ENCODE measurements around the gene HDAC10. TPM values are rescaled to one million over a fixed set of nuclear protein-coding genes. Genes with fewer than 3 reads are reported as not detected.
A peak's percentile ranks its signal among the peaks of the same experiment; 100 is the strongest.

Gene HDAC10
- total RNA-seq, 4 donors from 2014 or later = 43.1 to 93.7 (median 56.2) TPM

DNA sequence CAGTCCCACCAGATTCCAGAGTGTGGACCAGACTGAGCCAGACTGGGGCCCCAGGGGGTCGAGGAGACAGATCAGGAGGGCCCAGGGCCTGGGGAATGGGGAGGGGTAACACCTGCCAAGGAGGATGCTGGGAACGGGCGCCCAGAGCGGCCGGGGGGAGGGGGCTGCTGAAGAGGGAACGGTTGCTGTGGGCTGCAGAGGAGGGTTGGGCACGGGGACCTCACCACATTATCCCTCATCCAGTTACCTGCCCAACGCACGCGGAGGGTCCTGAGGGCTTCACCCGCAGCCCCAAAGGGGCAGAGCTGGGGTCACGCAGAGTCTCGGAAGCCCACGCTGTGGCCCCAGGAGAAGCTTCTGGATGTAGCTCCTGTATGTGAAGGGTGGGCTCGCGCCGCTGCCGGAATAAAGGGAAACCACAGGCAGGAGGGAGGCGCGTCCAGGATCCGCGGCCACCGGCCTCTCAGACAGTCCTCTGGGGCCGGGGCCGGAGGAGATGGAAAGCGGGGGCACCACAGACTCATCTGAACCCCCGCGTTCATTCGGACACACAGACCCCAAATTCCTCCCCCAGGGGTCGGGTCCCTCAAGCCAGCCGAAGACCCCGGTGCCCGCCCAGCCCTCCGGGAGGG, 51.1 kb downstream of the HDAC10 start:
- H3K4me1 ChIP-seq = peaks cover 28% of the 10 kb centered on the region
- no peak for DNase-seq (ENCODE audit: low spot score in 2 of 2)
- no peaks in the 10 kb centered on the region for H3K27me3 ChIP-seq
- peak overlapping the region; percentile 83 for H3K27ac ChIP-seq
- TF ChIP-seq, protein P1, sequence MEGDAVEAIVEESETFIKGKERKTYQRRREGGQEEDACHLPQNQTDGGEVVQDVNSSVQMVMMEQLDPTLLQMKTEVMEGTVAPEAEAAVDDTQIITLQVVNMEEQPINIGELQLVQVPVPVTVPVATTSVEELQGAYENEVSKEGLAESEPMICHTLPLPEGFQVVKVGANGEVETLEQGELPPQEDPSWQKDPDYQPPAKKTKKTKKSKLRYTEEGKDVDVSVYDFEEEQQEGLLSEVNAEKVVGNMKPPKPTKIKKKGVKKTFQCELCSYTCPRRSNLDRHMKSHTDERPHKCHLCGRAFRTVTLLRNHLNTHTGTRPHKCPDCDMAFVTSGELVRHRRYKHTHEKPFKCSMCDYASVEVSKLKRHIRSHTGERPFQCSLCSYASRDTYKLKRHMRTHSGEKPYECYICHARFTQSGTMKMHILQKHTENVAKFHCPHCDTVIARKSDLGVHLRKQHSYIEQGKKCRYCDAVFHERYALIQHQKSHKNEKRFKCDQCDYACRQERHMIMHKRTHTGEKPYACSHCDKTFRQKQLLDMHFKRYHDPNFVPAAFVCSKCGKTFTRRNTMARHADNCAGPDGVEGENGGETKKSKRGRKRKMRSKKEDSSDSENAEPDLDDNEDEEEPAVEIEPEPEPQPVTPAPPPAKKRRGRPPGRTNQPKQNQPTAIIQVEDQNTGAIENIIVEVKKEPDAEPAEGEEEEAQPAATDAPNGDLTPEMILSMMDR (IDR thresholded peaks at IDR 0.05) = no peak
- TF ChIP-seq EP300 (IDR thresholded peaks at IDR 0.05) (no peak), POLR2AphosphoS5 (IDR thresholded peaks at IDR 0.05) (no peak), POLR2A (IDR thresholded peaks at IDR 0.05) (no peak)
- 14% methylated on average over 21 of the region's 34 CpGs for WGBS
- H3K36me3 ChIP-seq = peaks cover 27% of the 10 kb centered on the region
- peak overlapping the region; percentile 86 for H3K4me3 ChIP-seq
- no peaks in the 10 kb centered on the region for H3K9me3 ChIP-seq

GRCh38 chr22:50199251-50199721, 51.8 kb downstream of the HDAC10 start:
- DNase-seq (ENCODE audit: low spot score in 2 of 2) = no peak
- TF ChIP-seq POLR2AphosphoS5 (IDR thresholded peaks at IDR 0.05) (no peak), POLR2A (IDR thresholded peaks at IDR 0.05) (no peak), EP300 (IDR thresholded peaks at IDR 0.05) (no peak)
- TF ChIP-seq, protein P1 (IDR thresholded peaks at IDR 0.05) = no peak
- H3K27me3 ChIP-seq = no peaks in the 10 kb centered on the region
- WGBS = 72% methylated on average over 15 of the region's 18 CpGs
- H3K4me3 ChIP-seq = no peak overlapping the region
- peaks cover 33% of the 10 kb centered on the region for H3K36me3 ChIP-seq
- no peaks in the 10 kb centered on the region for H3K9me3 ChIP-seq
- H3K4me1 ChIP-seq = peaks cover 25% of the 10 kb centered on the region
- H3K27ac ChIP-seq = no peak overlapping the region

DNA sequence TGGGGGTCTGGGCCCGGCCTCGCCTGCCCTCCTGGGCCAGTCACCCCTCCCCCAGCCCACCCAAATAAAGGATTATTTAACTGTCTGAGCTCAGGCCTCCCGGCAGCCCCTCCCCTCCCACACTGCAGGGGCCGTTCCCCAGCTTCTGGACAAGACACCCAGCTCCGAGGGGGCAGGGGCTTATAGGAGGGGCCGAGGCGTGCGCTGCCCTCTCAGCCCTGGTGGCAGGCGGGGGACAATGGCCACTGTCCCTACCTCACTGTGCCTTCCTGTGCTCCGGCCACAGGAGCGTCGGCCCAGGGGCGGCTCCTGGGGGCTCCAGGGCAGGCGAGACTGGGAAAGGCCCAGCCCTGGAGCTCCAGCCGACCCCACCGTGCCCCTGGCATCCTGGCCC, 52.4 kb downstream of the HDAC10 start:
- DNase-seq (ENCODE audit: low spot score in 2 of 2) = no peak
- H3K9me3 ChIP-seq = no peaks in the 10 kb centered on the region
- H3K4me1 ChIP-seq = peaks cover 25% of the 10 kb centered on the region
- no peak for TF ChIP-seq POLR2A (IDR thresholded peaks at IDR 0.05)
- no peak for TF ChIP-seq POLR2AphosphoS5 (IDR thresholded peaks at IDR 0.05)
- TF ChIP-seq EP300 (IDR thresholded peaks at IDR 0.05) = no peak
- TF ChIP-seq, protein P1 (IDR thresholded peaks at IDR 0.05) = no peak
- 84% methylated on average over 7 of the region's 16 CpGs for WGBS
- no peak overlapping the region for H3K27ac ChIP-seq
- no peak overlapping the region for H3K4me3 ChIP-seq
- H3K36me3 ChIP-seq = peaks cover 40% of the 10 kb centered on the region
- H3K27me3 ChIP-seq = no peaks in the 10 kb centered on the region

- DNase-seq (ENCODE audit: low spot score in 2 of 2) = no peak
- peaks cover 42% of the 10 kb centered on the region for H3K36me3 ChIP-seq
- TF ChIP-seq, protein P1 (IDR thresholded peaks at IDR 0.05) = no peak
- TF ChIP-seq POLR2AphosphoS5 (IDR thresholded peaks at IDR 0.05) = no peak
- no peak for TF ChIP-seq EP300 (IDR thresholded peaks at IDR 0.05)
- no peak for TF ChIP-seq POLR2A (IDR thresholded peaks at IDR 0.05)
- peaks cover 26% of the 10 kb centered on the region for H3K4me1 ChIP-seq
- WGBS = 96% methylated on average over 30 of the region's 61 CpGs
- H3K27me3 ChIP-seq = no peaks in the 10 kb centered on the region
- H3K27ac ChIP-seq = no peak overlapping the region
- no peaks in the 10 kb centered on the region for H3K9me3 ChIP-seq
- H3K4me3 ChIP-seq = no peak overlapping the region
Observed at GRCh38 chr22:50197856-50198623, 53.0 kb downstream of the HDAC10 start.

Data from suprapubic skin (tissue), 4 donors.